ENCODE data around the gene PHF2.

PHF2 gene

GRCh38 chr9:93616044-93616443 is 39.7 kb downstream of the PHF2 start:
- WGBS (ENCODE audit: extremely low coverage, insufficient coverage, insufficient read length), result no CpG with 5 or more reads among the region's 2 CpGs

GRCh38 chr9:93617273-93617672 is 40.9 kb downstream of the PHF2 start:
- H3K36me3 ChIP-seq (ENCODE audit: control insufficient read depth in 1 of 2, insufficient read depth in 2 of 2, low read length in 2 of 2), result peaks cover 0 to 4% of the 10 kb centered on the region in 2 experiments
- no peak overlapping the region for H2BK12ac ChIP-seq (ENCODE audit: low read length)
- no peak overlapping the region for H4K8ac ChIP-seq (ENCODE audit: low read depth, low read length)
- H3K4me1 ChIP-seq (ENCODE audit: control insufficient read depth in 1 of 2, insufficient read depth in 2 of 2, low read length in 2 of 2), result no peaks in the 10 kb centered on the region
- H2BK5ac ChIP-seq (ENCODE audit: low read depth, low read length, poor library complexity), result no peak overlapping the region
- H2AK5ac ChIP-seq (ENCODE audit: low read length), result no peak overlapping the region
- H4K12ac ChIP-seq (ENCODE audit: low read depth, low read length), result no peak overlapping the region
- H3K27ac ChIP-seq (ENCODE audit: low read depth, low read length), result no peak overlapping the region
- no peaks in the 10 kb centered on the region for H3K79me1 ChIP-seq (ENCODE audit: low read length)
- no peak overlapping the region for H3K18ac ChIP-seq (ENCODE audit: low read length)
- no peak overlapping the region for H3K4me3 ChIP-seq (ENCODE audit: low read depth, low read length)
- H3K23ac ChIP-seq (ENCODE audit: low read length), result no peak overlapping the region
- no peak overlapping the region for H4K91ac ChIP-seq (ENCODE audit: low read depth, low read length)
- H3K27me3 ChIP-seq (ENCODE audit: insufficient read depth, low read length), result no peaks in the 10 kb centered on the region
- H3K4ac ChIP-seq (ENCODE audit: low read depth, low read length), result no peak overlapping the region
- no CpG with 5 or more reads among the region's 6 CpGs for WGBS (ENCODE audit: extremely low coverage, insufficient coverage, insufficient read length)
- DNase-seq, result no peak
- H2AFZ ChIP-seq (ENCODE audit: insufficient read depth, low read length, poor library complexity), result no peak overlapping the region
- H3K4me2 ChIP-seq (ENCODE audit: low read length), result no peak overlapping the region
- no peak overlapping the region for H3K14ac ChIP-seq (ENCODE audit: low read length)
- H3K79me2 ChIP-seq (ENCODE audit: control insufficient read depth, insufficient read depth, low read length, poor library complexity), result no peaks in the 10 kb centered on the region
- H3K9ac ChIP-seq (ENCODE audit: low read length), result no peak overlapping the region
- peaks cover 3% of the 10 kb centered on the region for H3K9me3 ChIP-seq (ENCODE audit: insufficient read depth, low read depth, low read length)
- no peak overlapping the region for H2BK120ac ChIP-seq (ENCODE audit: insufficient read depth, low read length, poor library complexity)

More at GRCh38 chr9:93616044-93616443, 39.7 kb downstream of the PHF2 start:
- Histone ChIP-seq H3K79me2 (ENCODE audit: control insufficient read depth, insufficient read depth, low read length, poor library complexity) (no peaks in the 10 kb centered on the region), H3K4me3 (ENCODE audit: low read depth, low read length) (no peak overlapping the region), H3K23ac (ENCODE audit: low read length) (no peak overlapping the region), H3K9me3 (ENCODE audit: insufficient read depth, low read depth, low read length) (peaks cover 3% of the 10 kb centered on the region), H3K14ac (ENCODE audit: low read length) (no peak overlapping the region), H3K4me1 (ENCODE audit: control insufficient read depth in 1 of 2, insufficient read depth in 2 of 2, low read length in 2 of 2) (no peaks in the 10 kb centered on the region), H3K4me2 (ENCODE audit: low read length) (no peak overlapping the region), H3K27ac (ENCODE audit: low read depth, low read length) (no peak overlapping the region), H2BK5ac (ENCODE audit: low read depth, low read length, poor library complexity) (no peak overlapping the region), H2BK12ac (ENCODE audit: low read length) (no peak overlapping the region), H3K79me1 (ENCODE audit: low read length) (no peaks in the 10 kb centered on the region), H3K18ac (ENCODE audit: low read length) (no peak overlapping the region), H2AFZ (ENCODE audit: insufficient read depth, low read length, poor library complexity) (no peak overlapping the region), H4K91ac (ENCODE audit: low read depth, low read length) (no peak overlapping the region), H4K8ac (ENCODE audit: low read depth, low read length) (no peak overlapping the region), H3K36me3 (ENCODE audit: control insufficient read depth in 1 of 2, insufficient read depth in 2 of 2, low read length in 2 of 2) (peaks cover 0 to 4% of the 10 kb centered on the region in 2 experiments), H3K4ac (ENCODE audit: low read depth, low read length) (no peak overlapping the region), H3K27me3 (ENCODE audit: insufficient read depth, low read length) (no peaks in the 10 kb centered on the region), H2AK5ac (ENCODE audit: low read length) (no peak overlapping the region), H3K9ac (ENCODE audit: low read length) (no peak overlapping the region), H2BK120ac (ENCODE audit: insufficient read depth, low read length, poor library complexity) (no peak overlapping the region), H4K12ac (ENCODE audit: low read depth, low read length) (no peak overlapping the region)
- DNase-seq, result no peak

- no peak overlapping the region for H3K23ac ChIP-seq (ENCODE audit: low read length)
- H3K9me3 ChIP-seq (ENCODE audit: insufficient read depth, low read depth, low read length), result peaks cover 4% of the 10 kb centered on the region
- H3K4me3 ChIP-seq (ENCODE audit: low read depth, low read length), result no peak overlapping the region
- no peak overlapping the region for H2BK5ac ChIP-seq (ENCODE audit: low read depth, low read length, poor library complexity)
- no peak overlapping the region for H2BK12ac ChIP-seq (ENCODE audit: low read length)
- no CpG with 5 or more reads among the region's 19 CpGs for WGBS (ENCODE audit: extremely low coverage, insufficient coverage, insufficient read length)
- no peak overlapping the region for H3K14ac ChIP-seq (ENCODE audit: low read length)
- H3K27ac ChIP-seq (ENCODE audit: low read depth, low read length), result no peak overlapping the region
- no peak overlapping the region for H2AFZ ChIP-seq (ENCODE audit: insufficient read depth, low read length, poor library complexity)
- no peak overlapping the region for H2BK120ac ChIP-seq (ENCODE audit: insufficient read depth, low read length, poor library complexity)
- H3K36me3 ChIP-seq (ENCODE audit: control insufficient read depth in 1 of 2, insufficient read depth in 2 of 2, low read length in 2 of 2), result peaks cover 0 to 4% of the 10 kb centered on the region in 2 experiments
- no peak overlapping the region for H3K4me2 ChIP-seq (ENCODE audit: low read length)
- no peak overlapping the region for H4K12ac ChIP-seq (ENCODE audit: low read depth, low read length)
- no peak overlapping the region for H4K91ac ChIP-seq (ENCODE audit: low read depth, low read length)
- no peak overlapping the region for H3K18ac ChIP-seq (ENCODE audit: low read length)
- no peaks in the 10 kb centered on the region for H3K79me1 ChIP-seq (ENCODE audit: low read length)
- no peak overlapping the region for H4K8ac ChIP-seq (ENCODE audit: low read depth, low read length)
- no peaks in the 10 kb centered on the region for H3K4me1 ChIP-seq (ENCODE audit: control insufficient read depth in 1 of 2, insufficient read depth in 2 of 2, low read length in 2 of 2)
- no peak overlapping the region for H3K9ac ChIP-seq (ENCODE audit: low read length)
- no peaks in the 10 kb centered on the region for H3K79me2 ChIP-seq (ENCODE audit: control insufficient read depth, insufficient read depth, low read length, poor library complexity)
- DNase-seq, result no peak
- H3K4ac ChIP-seq (ENCODE audit: low read depth, low read length), result no peak overlapping the region
- no peaks in the 10 kb centered on the region for H3K27me3 ChIP-seq (ENCODE audit: insufficient read depth, low read length)
- H2AK5ac ChIP-seq (ENCODE audit: low read length), result no peak overlapping the region
Observed at GRCh38 chr9:93619272-93619775, 42.9 kb downstream of the PHF2 start.

GRCh38 chr9:93620041-93620506 is 43.7 kb downstream of the PHF2 start:
- H3K79me2 ChIP-seq (ENCODE audit: control insufficient read depth, insufficient read depth, low read length, poor library complexity), result no peaks in the 10 kb centered on the region
- no peak for DNase-seq

More at GRCh38 chr9:93620041-93620506, 43.7 kb downstream of the PHF2 start:
- Histone ChIP-seq H3K9me3 (ENCODE audit: insufficient read depth, low read depth, low read length) (peaks cover 6% of the 10 kb centered on the region), H3K4me3 (ENCODE audit: low read depth, low read length) (no peak overlapping the region), H3K79me1 (ENCODE audit: low read length) (no peaks in the 10 kb centered on the region), H4K12ac (ENCODE audit: low read depth, low read length) (no peak overlapping the region), H2BK5ac (ENCODE audit: low read depth, low read length, poor library complexity) (no peak overlapping the region), H2AFZ (ENCODE audit: insufficient read depth, low read length, poor library complexity) (no peak overlapping the region), H3K4me2 (ENCODE audit: low read length) (no peak overlapping the region), H3K9ac (ENCODE audit: low read length) (no peak overlapping the region), H3K27ac (ENCODE audit: low read depth, low read length) (no peak overlapping the region), H2BK12ac (ENCODE audit: low read length) (no peak overlapping the region), H3K27me3 (ENCODE audit: insufficient read depth, low read length) (no peaks in the 10 kb centered on the region), H3K23ac (ENCODE audit: low read length) (no peak overlapping the region), H3K4ac (ENCODE audit: low read depth, low read length) (no peak overlapping the region), H3K18ac (ENCODE audit: low read length) (no peak overlapping the region), H3K4me1 (ENCODE audit: control insufficient read depth in 1 of 2, insufficient read depth in 2 of 2, low read length in 2 of 2) (no peaks in the 10 kb centered on the region), H2AK5ac (ENCODE audit: low read length) (no peak overlapping the region), H2BK120ac (ENCODE audit: insufficient read depth, low read length, poor library complexity) (no peak overlapping the region), H3K36me3 (ENCODE audit: control insufficient read depth in 1 of 2, insufficient read depth in 2 of 2, low read length in 2 of 2) (peaks cover 0 to 4% of the 10 kb centered on the region in 2 experiments), H3K14ac (ENCODE audit: low read length) (no peak overlapping the region), H4K91ac (ENCODE audit: low read depth, low read length) (no peak overlapping the region), H4K8ac (ENCODE audit: low read depth, low read length) (no peak overlapping the region)
- no CpG with 5 or more reads among the region's 8 CpGs for WGBS (ENCODE audit: extremely low coverage, insufficient coverage, insufficient read length)
